B cell (primary cell): ENCODE results near the gene CASP8AP2. TPM values are rescaled to one million over a fixed set of nuclear protein-coding genes. Genes with fewer than 3 reads are reported as not detected.

Source experiments
- ATAC-seq: fragments of 200-7000 bp; cut with Tn5 transposase; one replicate; pipeline ENCODE4 v1.10.0; 2021; ENCODE audit warnings: low read depth, mild to moderate bottlenecking, moderate number of reproducible peaks, moderate library complexity
- CTCF ChIA-PET: fragments of 350-600 bp; sonication (Branson Sonifier 250); formaldehyde crosslinking; loops from one replicate; lab custom pipeline; 2021; ENCODE audit warnings: antibody characterized with exemption, inconsistent platforms; lab: Charles Lee
- POLR2A ChIA-PET: fragments of 350-600 bp; sonication (Branson Sonifier 250); formaldehyde crosslinking; loops from one replicate; lab custom pipeline; 2021; ENCODE audit warnings: antibody characterized with exemption; lab: Charles Lee
- DNase-seq: peaks from one replicate; pipeline ENCODE4 v3.0.0; 2013
- H2AFZ ChIP-seq: 2 replicates; pipeline ENCODE4 v1.6.1; 2012; ENCODE audit warnings: mild to moderate bottlenecking, low read depth, low read length; ENCODE audit not compliant: insufficient read depth, poor library complexity, severe bottlenecking
- H3K27ac ChIP-seq, 2 donors: 1 replicate in 1 of 2; 2 replicates in 1 of 2; pipeline ENCODE4 v1.5.1; 2012 to 2013; ENCODE audit warnings: low read length in 2 of 2, mild to moderate bottlenecking in 2 of 2, moderate library complexity in 1 of 2
- H3K27me3 ChIP-seq, 4 experiments: fragments of 200-600 bp in 1 of 4; sonication (generic) in 1 of 4; replicated peaks in 1 of 4; 1 replicate in 2 of 4; 2 replicates in 2 of 4; pipeline versions ENCODE4 v1.6.1 to v1.7.0; 2013 to 2016; ENCODE audit warnings: low read length in 3 of 4, mild to moderate bottlenecking in 2 of 4, mixed read lengths in 1 of 4, moderate library complexity in 1 of 4; ENCODE audit not compliant: insufficient read depth in 4 of 4, control insufficient read depth in 3 of 4; ENCODE audit errors: control extremely low read depth in 1 of 4
- H3K36me3 ChIP-seq, 2 experiments: replicated peaks in 1 of 2; 1 replicate in 1 of 2; 2 replicates in 1 of 2; pipeline versions ENCODE4 v1.6.1 to v1.7.1; 2013; ENCODE audit warnings: low read length in 1 of 2; ENCODE audit not compliant: insufficient read depth in 2 of 2, control insufficient read depth in 1 of 2; ENCODE audit errors: control extremely low read depth in 1 of 2, extremely low read depth in 1 of 2
- H3K4me1 ChIP-seq, 2 donors: fragments of 200-600 bp in 1 of 2; sonication (generic) in 1 of 2; 1 replicate in 1 of 2; 2 replicates in 1 of 2; pipeline versions ENCODE4 v1.5.1 to v1.6.1; 2013 to 2017; ENCODE audit warnings: low read length in 2 of 2; ENCODE audit not compliant: control insufficient read depth in 2 of 2, insufficient read depth in 2 of 2
- H3K4me2 ChIP-seq: replicated peaks from 2 replicates; pipeline ENCODE3; 2012; ENCODE audit warnings: mild to moderate bottlenecking, low read depth, low read length; ENCODE audit not compliant: poor library complexity, severe bottlenecking
- H3K4me3 ChIP-seq, 5 experiments: fragments of 200-600 bp in 1 of 5; sonication (generic) in 1 of 5; 1 replicate in 3 of 5; 2 replicates in 2 of 5; pipeline versions ENCODE4 v1.5.1 to v1.7.0; 2011 to 2016; ENCODE audit warnings: low read length in 4 of 5, mild to moderate bottlenecking in 4 of 5, low read depth in 2 of 5, control low read depth in 1 of 5, moderate library complexity in 1 of 5; ENCODE audit not compliant: insufficient read depth in 1 of 5; ENCODE audit errors: control extremely low read depth in 1 of 5, extremely low read depth in 1 of 5
- H3K79me2 ChIP-seq: fragments of 200-600 bp; sonication (generic); one replicate; pipeline ENCODE4 v1.6.0; 2016; ENCODE audit warnings: low read length; ENCODE audit not compliant: control insufficient read depth, insufficient read depth
- H3K9ac ChIP-seq: fragments of 200-600 bp; sonication (generic); 2 replicates; pipeline ENCODE4 v1.6.1; 2017; ENCODE audit warnings: mild to moderate bottlenecking, low read length, moderate library complexity
- H3K9me3 ChIP-seq, 3 donors: one replicate each; pipeline versions ENCODE4 v1.6.1 to v1.7.1; 2013; ENCODE audit warnings: low read length in 2 of 3; ENCODE audit not compliant: control insufficient read depth in 2 of 3, insufficient read depth in 1 of 3; ENCODE audit errors: control extremely low read depth in 1 of 3
- H4K20me1 ChIP-seq: 2 replicates; pipeline ENCODE4 v1.6.0; 2012; ENCODE audit warnings: mild to moderate bottlenecking, low read length; ENCODE audit not compliant: insufficient read depth, control insufficient read depth, poor library complexity, severe bottlenecking
- H3K27ac Mint-ChIP-seq: one replicate; pipeline ENCODE4 v1.8.0; 2021; ENCODE audit warnings: mixed read lengths
- H3K27me3 Mint-ChIP-seq: one replicate; pipeline ENCODE4 v1.8.0; 2021; ENCODE audit warnings: mixed read lengths
- H3K4me1 Mint-ChIP-seq: one replicate; pipeline ENCODE4 v1.8.0; 2021; ENCODE audit warnings: mixed read lengths
- H3K4me3 Mint-ChIP-seq: one replicate; pipeline ENCODE4 v1.8.0; 2021; ENCODE audit warnings: mixed read lengths
- H3K9me3 Mint-ChIP-seq: one replicate; pipeline ENCODE4 v1.8.0; 2022; ENCODE audit warnings: mixed read lengths; ENCODE audit not compliant: insufficient read depth
- CTCF ChIP-seq: fragments of 200-600 bp; IDR thresholded peaks from one replicate; pipeline ENCODE4 v1.8.0; 2022; ENCODE audit warnings: antibody characterized with exemption, mild to moderate bottlenecking
- EZH2 ChIP-seq: IDR thresholded peaks from 2 replicates; pipeline ENCODE4 v1.6.1; 2012; ENCODE audit warnings: borderline replicate concordance, low read depth, mild to moderate bottlenecking, moderate library complexity, low read length; ENCODE audit not compliant: insufficient read depth, poor library complexity, severe bottlenecking
- WGBS: methylation state at CpG from one replicate; pipeline ENCODE4 v1.1.5; 2013; ENCODE audit warnings: missing lambda C conversion rate; ENCODE audit not compliant: insufficient coverage; 5-methylcytosine and 5-hydroxymethylcytosine counted together
- intact Hi-C: fragments of 100-400 bp; cut with micrococcal nuclease; formaldehyde crosslinking; loops from one replicate; pipeline ENCODE4 v1.10.0; 2022
- polyA plus RNA-seq: library from polyadenylated mRNA; depleted of rRNA; stranded (reverse); fragments of >200 nt; gene quantifications from 2 replicates; pipeline ENCODE4 v1.2.3, GENCODE V29; 2012
- total RNA-seq, 2 donors: library from RNA; stranded (reverse); fragments of 120-200 nt in 1 of 2; gene quantifications; 1 replicate in 1 of 2; 2 replicates in 1 of 2; pipeline versions ENCODE4 v1.2.3 to v1.2.4, GENCODE V29; 2013 to 2022

The CASP8AP2 gene
- total and polyA plus RNA-seq, 2 donors (not counting 1 experiment from before 2014, with no cell fraction given), result 5.9 to 30.6 TPM

DNA sequence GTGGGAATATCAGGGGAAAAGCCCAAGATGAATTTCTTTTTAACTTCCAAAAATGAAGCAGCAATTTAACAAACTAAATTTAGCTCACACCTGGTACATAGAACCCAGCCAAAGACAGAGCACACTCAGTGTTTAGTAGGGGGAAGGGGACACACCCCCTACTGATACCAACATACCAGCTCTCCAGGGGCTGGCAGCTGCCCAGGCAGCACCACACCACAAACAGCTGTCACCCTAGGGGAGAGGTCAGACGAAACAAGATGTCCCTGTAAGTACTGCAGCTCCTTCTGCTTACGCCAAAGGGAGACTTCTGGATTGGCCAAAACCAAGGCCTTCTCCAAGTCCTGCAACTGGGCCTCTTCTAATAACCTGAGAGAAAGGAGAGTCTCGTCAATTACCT is 36.1 kb upstream of the CASP8AP2 start:
- TF ChIP-seq EZH2, result no peak
- no peak for TF ChIP-seq CTCF
- Mint-ChIP-seq H3K4me1 (peaks cover 21% of the 10 kb centered on the region), H3K27ac (no peak overlapping the region), H3K9me3 (no peaks in the 10 kb centered on the region), H3K4me3 (no peak overlapping the region), H3K27me3 (no peaks in the 10 kb centered on the region)
- DNase-seq, result no peak
- no peak overlapping the region for H3K27ac ChIP-seq
- no peaks in the 10 kb centered on the region for H3K9me3 ChIP-seq
- H3K4me3 ChIP-seq, result no peak overlapping the region
- CTCF ChIA-PET, result interaction anchor here (1.0 kb wide), 1 partner anchor 15 kb away, joined by 4 read pairs; no protein-coding TSS in a partner anchor
- peaks cover 6 to 44% of the 10 kb centered on the region in 2 experiments for H3K36me3 ChIP-seq
- no peak overlapping the region for H2AFZ ChIP-seq
- H3K27me3 ChIP-seq, result no peaks in the 10 kb centered on the region
- intact Hi-C loops, result no loop called here
- H4K20me1 ChIP-seq, result no peaks in the 10 kb centered on the region
- POLR2A ChIA-PET, result no interaction called here
- peak overlapping the region; percentile 33 for H3K4me2 ChIP-seq
- 53% methylated on average over 2 of the region's 3 CpGs for WGBS
- no peak for ATAC-seq
- peaks cover 18 to 20% of the 10 kb centered on the region in 2 donors for H3K4me1 ChIP-seq
- no peak overlapping the region for H3K9ac ChIP-seq
- peaks cover 18% of the 10 kb centered on the region for H3K79me2 ChIP-seq

DNA sequence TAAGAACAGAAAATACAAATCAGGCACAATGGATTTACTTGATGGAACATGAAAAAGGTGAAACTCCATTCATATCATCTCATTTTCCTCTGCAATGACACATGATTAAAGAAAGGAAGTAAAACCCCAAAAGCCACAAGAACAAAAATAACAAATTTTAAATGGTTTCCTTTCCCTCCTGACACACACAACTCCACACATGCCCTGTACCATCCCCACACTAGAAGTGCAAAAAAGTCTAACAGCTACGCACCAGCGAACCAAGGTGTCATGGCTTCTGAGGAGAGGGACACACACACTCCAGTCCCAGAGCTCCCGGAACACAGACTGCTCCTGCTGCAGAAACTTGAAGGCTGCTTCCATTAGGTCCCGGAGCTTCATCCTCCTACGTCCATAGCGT is 35.4 kb upstream of the CASP8AP2 start:
- H3K27me3 ChIP-seq, result no peaks in the 10 kb centered on the region
- DNase-seq (no peak), ATAC-seq (no peak)
- POLR2A ChIA-PET, result no interaction called here
- H3K36me3 ChIP-seq, result peaks cover 6 to 44% of the 10 kb centered on the region in 2 experiments
- peaks cover 21% of the 10 kb centered on the region for H3K4me1 Mint-ChIP-seq
- no peak overlapping the region for H3K4me3 ChIP-seq
- TF ChIP-seq CTCF (no peak), EZH2 (no peak)
- intact Hi-C loops, result no loop called here
- WGBS, result 27% methylated on average over 3 of the region's 6 CpGs
- H3K9me3 Mint-ChIP-seq, result no peaks in the 10 kb centered on the region
- H3K4me3 Mint-ChIP-seq, result peak overlapping the region; percentile 35
- H3K27me3 Mint-ChIP-seq, result no peaks in the 10 kb centered on the region
- H3K27ac Mint-ChIP-seq, result peak overlapping the region; percentile 62
- no peak overlapping the region for H3K27ac ChIP-seq
- H3K9ac ChIP-seq, result no peak overlapping the region
- no peaks in the 10 kb centered on the region for H3K9me3 ChIP-seq
- peaks cover 18 to 20% of the 10 kb centered on the region in 2 donors for H3K4me1 ChIP-seq
- CTCF ChIA-PET, result interaction anchor here (0.9 kb wide), 1 partner anchor 35 kb away, joined by 3 read pairs; the partner anchor contains the start of gene CASP8AP2
- no peak overlapping the region for H2AFZ ChIP-seq
- peak overlapping the region; percentile 33 for H3K4me2 ChIP-seq
- peaks cover 18% of the 10 kb centered on the region for H3K79me2 ChIP-seq
- no peaks in the 10 kb centered on the region for H4K20me1 ChIP-seq
